ENCODE measurements around the gene ATP2C2. TPM values are rescaled to one million over a fixed set of nuclear protein-coding genes. Genes with fewer than 3 reads are reported as not detected.

Gene ATP2C2
- total RNA-seq, 1 donor from 2014 or later = 17.9 TPM

DNA sequence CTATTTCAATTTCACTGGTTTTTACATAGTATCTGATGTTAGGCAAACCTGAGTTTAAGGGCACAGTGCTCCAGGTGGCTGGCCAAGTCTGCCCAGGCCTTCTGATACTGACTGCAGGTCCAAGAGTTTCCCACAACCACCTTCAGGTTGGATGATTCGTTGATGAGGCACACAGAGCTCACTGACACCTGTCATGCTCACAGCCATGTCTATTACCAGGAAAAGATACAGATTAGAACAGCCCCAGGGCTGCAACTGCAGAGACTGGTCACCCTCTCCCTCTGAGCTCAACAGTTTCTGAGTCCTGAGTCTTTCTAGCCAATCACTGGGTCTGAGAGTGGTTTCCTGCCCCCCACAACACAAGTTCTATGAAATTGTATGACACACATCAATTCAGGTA, 98.9 kb downstream of the ATP2C2 start:
- no peak for TF ChIP-seq CTCF (IDR thresholded peaks at IDR 0.05; ENCODE audit: insufficient read depth, low read length, poor library complexity, severe bottlenecking)
- no peak for DNase-seq (ENCODE audit: low read depth)
- no peak overlapping the region for H3K4me3 ChIP-seq (ENCODE audit: low read depth, low read length)
- no peaks in the 10 kb centered on the region for H3K27me3 ChIP-seq (ENCODE audit: control insufficient read depth, insufficient read depth, low read length)
- H3K36me3 ChIP-seq (ENCODE audit: control insufficient read depth, insufficient read depth, low read length) = peaks cover 3% of the 10 kb centered on the region

DNA sequence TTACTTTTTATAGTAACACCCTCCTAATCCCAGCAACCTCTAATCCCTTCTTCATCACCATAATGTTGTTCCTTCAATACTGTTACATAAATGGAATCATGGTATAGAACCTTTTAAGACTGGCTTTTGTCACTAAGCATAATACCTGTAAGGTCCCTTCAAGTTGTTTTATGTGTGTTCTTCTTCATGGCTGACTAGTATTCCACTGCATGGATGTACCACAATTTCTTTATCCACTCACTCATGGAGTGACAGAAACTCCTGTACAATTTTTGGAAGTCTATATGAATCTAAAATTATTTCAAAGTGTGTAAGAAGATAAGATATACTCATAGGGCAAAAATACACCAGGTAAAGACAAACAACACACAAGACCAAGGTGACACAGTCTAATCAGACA, 99.4 kb downstream of the ATP2C2 start:
- no peak for TF ChIP-seq CTCF (IDR thresholded peaks at IDR 0.05; ENCODE audit: insufficient read depth, low read length, poor library complexity, severe bottlenecking)
- H3K27me3 ChIP-seq (ENCODE audit: control insufficient read depth, insufficient read depth, low read length) = no peaks in the 10 kb centered on the region
- no peak for DNase-seq (ENCODE audit: low read depth)
- H3K36me3 ChIP-seq (ENCODE audit: control insufficient read depth, insufficient read depth, low read length) = peaks cover 3% of the 10 kb centered on the region
- no peak overlapping the region for H3K4me3 ChIP-seq (ENCODE audit: low read depth, low read length)

GRCh38 chr16:84471316-84471715, 103.0 kb downstream of the ATP2C2 start:
- H3K27me3 ChIP-seq (ENCODE audit: control insufficient read depth, insufficient read depth, low read length) = no peaks in the 10 kb centered on the region
- H3K36me3 ChIP-seq (ENCODE audit: control insufficient read depth, insufficient read depth, low read length) = peaks cover 3% of the 10 kb centered on the region
- DNase-seq (ENCODE audit: low read depth) = no peak
- TF ChIP-seq CTCF (IDR thresholded peaks at IDR 0.05; ENCODE audit: insufficient read depth, low read length, poor library complexity, severe bottlenecking) = no peak
- H3K4me3 ChIP-seq (ENCODE audit: low read depth, low read length) = no peak overlapping the region

GRCh38 chr16:84471966-84472365, 103.6 kb downstream of the ATP2C2 start:
- no peak overlapping the region for H3K4me3 ChIP-seq (ENCODE audit: low read depth, low read length)
- H3K36me3 ChIP-seq (ENCODE audit: control insufficient read depth, insufficient read depth, low read length) = peaks cover 3% of the 10 kb centered on the region
- DNase-seq (ENCODE audit: low read depth) = no peak
- H3K27me3 ChIP-seq (ENCODE audit: control insufficient read depth, insufficient read depth, low read length) = no peaks in the 10 kb centered on the region
- TF ChIP-seq CTCF (IDR thresholded peaks at IDR 0.05; ENCODE audit: insufficient read depth, low read length, poor library complexity, severe bottlenecking) = no peak

DNA sequence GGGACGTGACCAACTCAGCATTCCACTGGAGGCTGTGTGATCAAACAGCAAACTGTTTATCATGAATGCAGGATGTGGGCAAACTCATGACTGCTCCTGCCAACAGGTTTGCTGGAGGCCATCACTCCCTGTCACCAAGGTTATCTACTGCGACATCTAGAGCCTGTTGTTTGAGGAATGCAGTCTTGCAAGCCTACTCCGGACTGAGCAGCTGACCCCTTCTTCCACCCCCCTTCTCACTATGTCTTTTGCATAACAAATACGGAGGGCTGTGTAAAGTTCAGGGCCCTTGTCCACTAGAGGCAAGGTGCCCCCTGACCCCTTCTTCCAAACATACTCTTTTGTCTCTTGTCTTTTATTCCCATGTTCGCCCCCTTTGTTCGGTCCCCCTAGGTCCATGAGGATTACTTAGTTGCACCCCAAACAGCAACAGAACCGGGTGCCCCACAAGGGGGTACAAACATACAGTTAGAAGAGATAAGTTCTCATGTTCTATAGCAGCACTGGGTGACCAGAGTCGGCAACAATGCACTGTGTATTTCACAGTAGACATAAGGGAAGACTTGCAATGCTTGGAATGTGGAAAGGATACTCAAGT, 107.4 kb downstream of the ATP2C2 start:
- TF ChIP-seq CTCF (IDR thresholded peaks at IDR 0.05; ENCODE audit: insufficient read depth, low read length, poor library complexity, severe bottlenecking) = no peak
- Histone ChIP-seq H3K36me3 (ENCODE audit: control insufficient read depth, insufficient read depth, low read length) (peaks cover 3% of the 10 kb centered on the region), H3K27me3 (ENCODE audit: control insufficient read depth, insufficient read depth, low read length) (no peaks in the 10 kb centered on the region), H3K4me3 (ENCODE audit: low read depth, low read length) (no peak overlapping the region)
- DNase-seq (ENCODE audit: low read depth) = no peak

DNA sequence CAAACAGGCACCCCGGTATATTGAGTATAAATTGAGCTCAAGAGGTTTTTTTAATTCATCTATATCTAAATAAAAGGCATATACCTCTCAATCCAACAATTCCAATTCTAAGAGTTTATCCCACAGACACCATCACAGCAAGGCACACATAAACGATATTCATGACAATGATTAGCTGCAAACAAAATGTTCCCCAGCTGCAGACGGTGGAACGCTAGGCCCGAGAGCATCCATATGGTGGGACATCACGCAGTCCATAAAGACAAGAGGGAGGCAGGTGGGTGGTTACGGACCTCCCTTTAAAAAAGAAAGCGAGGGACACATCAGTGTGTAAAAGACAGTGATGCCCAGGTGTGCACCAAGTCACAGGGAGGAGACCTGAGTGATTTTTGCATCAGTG, 108.1 kb downstream of the ATP2C2 start:
- TF ChIP-seq CTCF (IDR thresholded peaks at IDR 0.05; ENCODE audit: insufficient read depth, low read length, poor library complexity, severe bottlenecking) = no peak
- H3K36me3 ChIP-seq (ENCODE audit: control insufficient read depth, insufficient read depth, low read length) = no peaks in the 10 kb centered on the region
- H3K4me3 ChIP-seq (ENCODE audit: low read depth, low read length) = no peak overlapping the region
- H3K27me3 ChIP-seq (ENCODE audit: control insufficient read depth, insufficient read depth, low read length) = no peaks in the 10 kb centered on the region
- no peak for DNase-seq (ENCODE audit: low read depth)

Data from kidney epithelial cell (primary cell).